Gastrocnemius medialis (tissue), 4 donors: ENCODE measurements around the gene HCRTR2.

Experiments used
- POLR2A ChIP-seq, 2 donors: fragments of 450-650 bp; IDR thresholded peaks; one replicate each; pipeline ENCODE4 v1.6.1; 2017; ENCODE audit warnings: antibody characterized with exemption in 2 of 2, mild to moderate bottlenecking in 2 of 2, moderate library complexity in 2 of 2
- TF ChIP-seq, protein P1 (sequence below), 5 experiments: fragments of 450-650 bp in 3 of 5; fragments of 200-600 bp in 2 of 5; sonication (generic) in 2 of 5; IDR thresholded peaks in 4 of 5; conservative IDR thresholded peaks in 1 of 5; 1 replicate in 4 of 5; 2 replicates in 1 of 5; pipeline ENCODE4 v1.5.1; 2016 to 2019; ENCODE audit warnings: antibody characterized with exemption in 5 of 5, mild to moderate bottlenecking in 3 of 5, moderate library complexity in 3 of 5

DNA sequence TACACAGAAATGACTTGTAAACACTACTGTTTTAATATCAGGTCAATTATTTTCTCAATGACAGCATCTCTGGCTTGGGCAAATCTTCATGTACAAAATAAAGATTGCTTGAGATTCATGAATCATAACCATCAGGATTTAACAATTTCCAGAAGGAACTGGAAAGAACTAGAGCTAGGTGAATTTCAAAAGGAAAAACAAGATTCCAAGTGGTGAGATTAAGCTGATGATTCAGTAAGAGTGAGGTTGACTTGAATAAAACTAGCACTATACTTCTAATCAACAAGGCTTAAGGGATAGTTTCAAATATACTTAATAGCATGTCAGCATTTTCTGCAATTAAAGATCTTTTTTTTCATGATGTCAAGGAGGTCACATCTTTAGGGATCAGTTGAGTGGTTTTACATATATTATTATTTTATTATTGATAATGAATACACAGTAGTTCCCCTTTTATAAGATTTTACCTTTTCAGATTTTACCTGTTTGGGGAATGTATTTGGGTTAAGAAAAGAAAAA lies 43.5 kb upstream of the HCRTR2 start:
- TF ChIP-seq, protein P1, sequence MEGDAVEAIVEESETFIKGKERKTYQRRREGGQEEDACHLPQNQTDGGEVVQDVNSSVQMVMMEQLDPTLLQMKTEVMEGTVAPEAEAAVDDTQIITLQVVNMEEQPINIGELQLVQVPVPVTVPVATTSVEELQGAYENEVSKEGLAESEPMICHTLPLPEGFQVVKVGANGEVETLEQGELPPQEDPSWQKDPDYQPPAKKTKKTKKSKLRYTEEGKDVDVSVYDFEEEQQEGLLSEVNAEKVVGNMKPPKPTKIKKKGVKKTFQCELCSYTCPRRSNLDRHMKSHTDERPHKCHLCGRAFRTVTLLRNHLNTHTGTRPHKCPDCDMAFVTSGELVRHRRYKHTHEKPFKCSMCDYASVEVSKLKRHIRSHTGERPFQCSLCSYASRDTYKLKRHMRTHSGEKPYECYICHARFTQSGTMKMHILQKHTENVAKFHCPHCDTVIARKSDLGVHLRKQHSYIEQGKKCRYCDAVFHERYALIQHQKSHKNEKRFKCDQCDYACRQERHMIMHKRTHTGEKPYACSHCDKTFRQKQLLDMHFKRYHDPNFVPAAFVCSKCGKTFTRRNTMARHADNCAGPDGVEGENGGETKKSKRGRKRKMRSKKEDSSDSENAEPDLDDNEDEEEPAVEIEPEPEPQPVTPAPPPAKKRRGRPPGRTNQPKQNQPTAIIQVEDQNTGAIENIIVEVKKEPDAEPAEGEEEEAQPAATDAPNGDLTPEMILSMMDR (IDR thresholded peaks at IDR 0.05 in 4 of 5, conservative IDR thresholded peaks at IDR 0.05 in 1 of 5): no peak
- TF ChIP-seq POLR2A (IDR thresholded peaks at IDR 0.05): no peak
